Measurements from ENCODE around the gene SMAD7. TPM values are rescaled to one million over a fixed set of nuclear protein-coding genes. Genes with fewer than 3 reads are reported as not detected.

Gene SMAD7
- total RNA-seq, 1 donor from 2014 or later, result 76.5 TPM

- no peak overlapping the region for H3K27ac ChIP-seq
- no peak for TF ChIP-seq CTCF (IDR thresholded peaks at IDR 0.05)
- intact Hi-C loops (cut with DNase I), result loop anchor here (10.0 kb wide), 1 partner anchor 855 kb away; the partner anchor contains the start of gene ACAA2
- no peaks in the 10 kb centered on the region for H3K36me3 ChIP-seq
- H3K27me3 ChIP-seq, result no peaks in the 10 kb centered on the region
- no peaks in the 10 kb centered on the region for H3K9me3 ChIP-seq
- DNase-seq (ENCODE audit: low spot score in 2 of 2), result no peak
- no peak overlapping the region for H3K4me3 ChIP-seq
- peaks cover 15 to 34% of the 10 kb centered on the region in 2 donors for H3K4me1 ChIP-seq
Measured at GRCh38 chr18:48959551-48959920, 8.8 kb upstream of the SMAD7 start.

GRCh38 chr18:48958951-48959350 is 8.2 kb upstream of the SMAD7 start:
- no peak for DNase-seq (ENCODE audit: low spot score in 2 of 2)
- Histone ChIP-seq H3K4me1 (peaks cover 12 to 39% of the 10 kb centered on the region in 2 donors), H3K4me3 (no peak overlapping the region), H3K27ac (no peak overlapping the region), H3K36me3 (no peaks in the 10 kb centered on the region), H3K9me3 (no peaks in the 10 kb centered on the region), H3K27me3 (no peaks in the 10 kb centered on the region)
- intact Hi-C loops (cut with DNase I), result loop anchor here (10.0 kb wide), 1 partner anchor 856 kb away; the partner anchor contains the start of gene ACAA2
- no peak for TF ChIP-seq CTCF (IDR thresholded peaks at IDR 0.05)

GRCh38 chr18:48957616-48958015 is 6.9 kb upstream of the SMAD7 start:
- Histone ChIP-seq H3K27ac (peak overlapping the region; percentile 97 to 99), H3K9me3 (no peaks in the 10 kb centered on the region), H3K4me3 (no peak overlapping the region), H3K4me1 (peaks cover 15 to 49% of the 10 kb centered on the region in 2 donors), H3K27me3 (no peaks in the 10 kb centered on the region), H3K36me3 (no peaks in the 10 kb centered on the region)
- TF ChIP-seq CTCF (IDR thresholded peaks at IDR 0.05), result no peak
- intact Hi-C loops (cut with DNase I), result loop anchor here (10.0 kb wide), 1 partner anchor 857 kb away; the partner anchor contains the start of gene ACAA2
- DNase-seq (ENCODE audit: low spot score in 2 of 2), result no peak

GRCh38 chr18:48957136-48957535 is 6.4 kb upstream of the SMAD7 start:
- intact Hi-C loops (cut with DNase I), result loop anchor here (10.0 kb wide), 1 partner anchor 858 kb away; the partner anchor contains the start of gene ACAA2
- Histone ChIP-seq H3K9me3 (no peaks in the 10 kb centered on the region), H3K4me3 (no peak overlapping the region), H3K27me3 (no peaks in the 10 kb centered on the region), H3K36me3 (no peaks in the 10 kb centered on the region), H3K4me1 (peaks cover 15 to 49% of the 10 kb centered on the region in 2 donors), H3K27ac (peak overlapping the region; percentile 97 to 99)
- DNase-seq (ENCODE audit: low spot score in 2 of 2), result no peak
- TF ChIP-seq CTCF (IDR thresholded peaks at IDR 0.05), result no peak

- no peaks in the 10 kb centered on the region for H3K36me3 ChIP-seq
- no peaks in the 10 kb centered on the region for H3K27me3 ChIP-seq
- peak overlapping the region; percentile 97 to 99 for H3K27ac ChIP-seq
- TF ChIP-seq CTCF (IDR thresholded peaks at IDR 0.05), result no peak
- intact Hi-C loops (cut with DNase I), result loop anchor here (1.0 to 10.0 kb wide), 3 partner anchors 19 to 858 kb away; partner anchors contain the start of gene ACAA2
- H3K4me3 ChIP-seq, result peak overlapping the region in 1 of 2 donors; percentile 9
- no peak for DNase-seq (ENCODE audit: low spot score in 2 of 2)
- no peaks in the 10 kb centered on the region for H3K9me3 ChIP-seq
- H3K4me1 ChIP-seq, result peaks cover 15 to 49% of the 10 kb centered on the region in 2 donors
Measured at GRCh38 chr18:48956356-48956755, 5.6 kb upstream of the SMAD7 start.

Data from ascending aorta (tissue), 2 donors.